Middle frontal gyrus (tissue), 1 donor: ENCODE measurements around the gene SLC38A3.

Source experiments
- DNase-seq: peaks from one replicate; pipeline ENCODE4 v3.0.0-alpha.2; 2015; ENCODE audit warnings: low spot score; ENCODE audit errors: extremely low spot score

The SLC38A3 gene

DNA sequence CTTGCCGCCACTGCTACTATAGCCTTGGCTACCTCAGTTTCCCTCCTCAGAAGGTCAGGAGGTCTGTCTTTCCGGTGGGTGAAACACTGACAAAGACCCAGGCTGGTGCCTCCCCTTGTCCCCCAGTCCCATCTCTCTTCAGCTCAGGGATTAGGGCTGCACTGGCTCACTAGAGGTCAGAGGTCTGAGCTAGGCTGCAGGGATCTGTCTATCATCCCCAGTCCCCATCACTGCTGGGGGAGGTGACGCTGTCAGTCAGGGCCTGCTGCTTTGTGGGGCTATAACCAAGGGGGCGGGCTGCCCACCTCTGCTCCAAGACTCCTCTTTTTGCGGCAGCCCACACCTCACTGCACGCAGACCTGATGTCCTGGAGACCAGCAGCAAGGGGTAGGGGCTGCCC, 36.3 kb upstream of the SLC38A3 start:
- no peak for DNase-seq

DNA sequence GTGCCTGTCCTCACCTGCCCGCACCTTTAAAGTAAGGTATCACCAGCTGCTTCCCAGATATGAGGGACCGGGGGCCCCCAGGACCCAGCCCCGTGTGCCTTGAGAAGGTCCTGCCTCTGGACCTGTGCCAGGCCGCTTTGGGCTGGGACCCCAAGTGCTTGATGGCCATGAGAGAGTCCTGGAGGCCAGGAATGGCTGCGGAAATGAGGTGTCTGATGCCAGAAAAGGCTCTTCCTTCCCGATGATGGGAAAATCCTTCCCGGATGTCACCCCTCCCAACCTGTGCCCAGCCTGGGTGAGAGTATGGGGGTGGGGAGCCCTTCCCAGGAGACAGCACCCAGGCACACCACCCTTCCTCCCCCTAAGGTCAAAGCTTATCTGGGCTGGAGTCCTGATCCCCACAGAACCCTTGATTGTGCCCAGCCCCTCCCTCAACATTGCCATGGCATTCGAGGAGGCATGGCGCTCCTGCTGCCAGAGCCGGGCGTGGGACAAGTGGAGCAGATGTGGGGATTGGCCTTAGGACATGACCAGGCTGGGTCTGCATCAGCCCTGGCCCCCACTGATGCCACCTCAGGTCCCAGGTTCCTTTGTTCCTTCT, 35.7 kb upstream of the SLC38A3 start:
- no peak for DNase-seq

DNA sequence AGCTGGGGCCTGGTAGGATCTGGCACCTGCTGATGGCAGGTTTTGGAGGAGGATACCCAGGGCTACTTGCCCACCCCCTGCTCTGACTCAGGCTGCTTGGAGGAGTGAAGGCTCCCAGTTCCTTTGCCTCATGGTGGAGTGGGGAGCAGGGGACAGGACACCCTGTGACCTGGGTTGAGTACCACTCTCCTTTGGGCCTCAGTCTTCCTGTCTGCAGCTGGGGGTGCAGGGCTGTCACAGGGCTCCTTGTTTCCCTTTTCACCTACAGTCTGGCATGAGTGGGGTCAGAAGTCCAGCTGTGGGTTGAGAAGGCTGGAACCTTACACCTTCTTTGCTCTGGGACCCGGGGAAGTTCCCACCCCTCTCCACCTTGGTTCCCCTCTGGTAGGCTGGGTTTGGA, 35.2 kb upstream of the SLC38A3 start:
- DNase-seq = no peak

DNA sequence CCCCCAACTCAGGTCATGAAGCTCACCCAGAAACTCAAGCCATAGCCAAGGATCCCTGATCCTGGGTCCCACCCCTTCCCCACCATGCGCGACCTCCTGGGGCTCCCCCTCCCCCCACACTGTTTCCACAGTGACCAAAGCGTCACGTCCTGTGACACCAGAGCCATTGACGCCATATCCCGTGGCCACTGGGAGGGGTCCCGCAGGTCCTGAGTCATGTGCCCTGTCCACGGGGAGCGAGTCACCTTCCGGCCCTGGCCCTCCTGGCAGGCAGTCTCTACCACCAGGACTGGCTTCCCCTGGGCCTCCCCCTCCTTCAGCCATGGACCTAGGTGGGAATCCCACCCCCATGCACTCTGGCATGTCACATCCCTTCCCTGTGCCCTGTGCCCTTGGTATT, 34.4 kb upstream of the SLC38A3 start:
- no peak for DNase-seq

DNA sequence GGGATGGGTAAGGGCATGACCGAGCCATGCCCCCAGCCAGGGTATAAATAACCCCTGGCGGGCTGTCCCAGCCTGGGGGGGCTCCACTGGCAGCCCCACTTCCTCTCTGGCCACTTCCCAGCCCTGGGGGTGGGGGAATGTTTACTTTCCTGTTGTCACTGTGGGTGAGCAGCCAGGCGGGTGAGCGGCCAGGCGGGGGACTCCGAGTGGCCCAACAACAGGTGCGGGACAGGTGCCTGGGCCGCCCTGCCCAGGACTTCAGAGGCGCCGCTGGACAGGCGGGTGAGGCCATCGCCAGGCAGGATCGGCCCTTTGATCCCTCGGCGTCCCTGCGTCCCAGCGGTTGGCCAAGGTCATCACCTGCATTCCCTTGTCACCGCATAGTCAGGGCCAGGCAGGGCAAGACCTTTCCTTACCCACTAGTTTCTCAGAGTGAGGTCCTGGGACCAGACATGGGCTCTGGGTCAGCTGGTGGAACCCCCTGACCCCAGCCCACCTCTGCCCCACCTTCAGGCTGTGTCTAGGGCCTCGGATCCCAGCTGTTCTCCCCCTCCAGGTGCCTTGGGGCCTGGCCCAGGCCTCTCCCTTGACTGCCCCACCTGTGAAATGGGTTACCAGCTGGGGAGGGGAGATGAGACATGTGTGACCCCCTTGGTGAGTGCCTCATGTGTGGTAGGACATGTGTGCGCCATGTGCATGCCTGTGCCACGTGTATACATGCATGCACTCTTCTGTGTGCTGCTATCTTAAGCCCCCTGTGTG, 33.4 kb upstream of the SLC38A3 start:
- DNase-seq = no peak

DNA sequence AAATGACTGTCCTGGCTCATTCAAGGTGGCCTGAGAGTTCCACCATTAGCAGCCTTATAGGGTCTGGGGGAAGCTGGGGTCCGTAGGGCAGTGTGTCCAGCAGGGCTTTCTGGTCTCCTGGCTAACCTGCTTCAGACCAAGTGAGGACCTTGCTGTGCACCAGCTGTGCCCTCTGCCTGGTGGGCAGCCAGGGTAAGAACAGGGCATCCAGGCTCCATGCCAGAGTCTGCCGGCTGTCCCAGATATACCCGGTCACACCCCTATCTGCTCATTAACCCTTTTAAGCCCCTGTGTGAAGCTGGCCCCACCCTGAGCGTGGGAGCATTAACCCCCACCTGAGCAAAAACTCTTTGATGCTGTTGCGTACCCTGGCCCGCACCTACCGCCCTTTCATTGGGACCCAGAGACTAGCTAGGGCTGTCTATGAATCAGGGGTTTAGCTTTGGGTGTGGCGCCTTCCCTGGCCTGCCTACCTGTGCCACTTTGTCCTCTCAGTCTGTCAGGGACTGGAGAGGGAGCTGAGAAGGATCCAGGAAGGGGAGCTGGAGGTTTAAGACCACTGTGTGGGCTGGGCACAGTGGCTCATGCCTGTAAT, 32.3 kb upstream of the SLC38A3 start:
- no peak for DNase-seq

DNA sequence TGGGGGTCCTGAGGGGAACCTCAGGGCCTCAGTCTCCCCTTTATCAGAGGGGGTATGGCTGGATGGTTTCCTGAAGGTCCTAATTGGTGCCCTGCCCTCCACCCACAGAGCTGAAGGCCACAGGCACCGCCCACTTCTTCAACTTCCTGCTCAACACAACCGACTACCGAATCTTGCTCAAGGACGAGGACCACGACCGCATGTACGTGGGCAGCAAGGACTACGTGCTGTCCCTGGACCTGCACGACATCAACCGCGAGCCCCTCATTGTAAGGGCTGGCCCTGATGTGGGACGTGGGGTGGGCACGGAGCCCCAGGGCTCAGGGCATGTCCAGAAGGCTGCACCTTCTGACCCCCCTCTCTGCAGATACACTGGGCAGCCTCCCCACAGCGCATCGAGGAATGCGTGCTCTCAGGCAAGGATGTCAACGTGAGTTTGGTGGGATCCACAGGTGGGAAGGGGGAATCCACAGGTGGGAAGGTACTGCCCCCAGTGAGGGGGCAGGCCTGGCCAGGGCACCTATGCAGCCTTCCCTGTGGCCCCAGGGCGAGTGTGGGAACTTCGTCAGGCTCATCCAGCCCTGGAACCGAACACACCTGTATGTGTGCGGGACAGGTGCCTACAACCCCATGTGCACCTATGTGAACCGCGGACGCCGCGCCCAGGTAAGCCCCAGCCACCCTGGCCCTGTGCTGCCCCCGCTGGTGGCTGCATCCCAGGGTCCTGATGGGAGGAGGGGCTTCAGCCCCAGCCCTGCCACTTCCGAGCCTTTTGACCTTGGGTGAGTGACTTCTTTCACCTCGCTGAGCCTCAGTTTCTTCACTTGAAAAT, 31.2 kb upstream of the SLC38A3 start:
- DNase-seq = no peak

DNA sequence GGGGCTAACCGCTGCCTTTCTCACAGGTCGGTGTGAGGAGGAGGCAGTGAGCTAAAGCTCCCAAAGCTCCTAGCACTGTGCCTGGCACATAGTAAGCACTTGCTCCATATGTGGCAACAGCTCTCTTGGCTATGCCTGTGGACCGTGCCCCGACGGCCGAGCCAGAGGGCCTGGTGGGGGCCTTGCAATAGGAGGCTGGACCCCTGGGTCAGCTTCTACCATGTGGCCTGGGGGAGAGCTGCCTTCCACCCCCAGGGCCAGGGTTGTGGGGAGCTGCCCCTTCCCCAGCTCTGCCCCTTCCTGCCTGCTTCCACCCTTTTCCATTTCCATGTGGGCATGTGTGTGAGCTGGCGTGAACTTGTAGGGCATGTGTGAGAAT, 30.6 kb upstream of the SLC38A3 start:
- no peak for DNase-seq

DNA sequence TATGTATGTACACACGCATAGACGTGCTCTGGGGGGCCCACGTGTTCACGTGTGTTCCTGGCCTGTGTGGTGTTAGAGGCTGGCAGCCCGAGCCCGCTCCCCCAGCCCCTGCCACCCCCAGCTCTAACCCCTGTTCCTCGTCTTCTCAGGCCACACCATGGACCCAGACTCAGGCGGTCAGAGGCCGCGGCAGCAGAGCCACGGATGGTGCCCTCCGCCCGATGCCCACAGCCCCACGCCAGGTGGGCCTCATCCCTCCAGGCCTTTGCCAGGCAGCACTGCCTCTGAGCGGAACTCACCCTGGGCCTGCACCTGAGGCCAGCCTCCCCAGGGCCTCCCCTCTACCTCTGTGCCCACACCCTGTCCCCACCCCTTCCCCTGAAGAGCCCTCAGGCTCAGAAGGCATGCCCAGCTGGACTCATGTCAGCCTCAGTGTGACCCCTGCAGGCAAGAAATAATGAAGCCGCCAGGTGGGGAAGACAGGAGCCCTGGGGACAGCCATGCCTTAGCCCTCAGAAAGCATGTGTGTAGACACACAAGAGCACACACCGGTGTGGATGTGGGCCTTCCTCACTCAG, 30.0 kb upstream of the SLC38A3 start:
- DNase-seq = no peak

DNA sequence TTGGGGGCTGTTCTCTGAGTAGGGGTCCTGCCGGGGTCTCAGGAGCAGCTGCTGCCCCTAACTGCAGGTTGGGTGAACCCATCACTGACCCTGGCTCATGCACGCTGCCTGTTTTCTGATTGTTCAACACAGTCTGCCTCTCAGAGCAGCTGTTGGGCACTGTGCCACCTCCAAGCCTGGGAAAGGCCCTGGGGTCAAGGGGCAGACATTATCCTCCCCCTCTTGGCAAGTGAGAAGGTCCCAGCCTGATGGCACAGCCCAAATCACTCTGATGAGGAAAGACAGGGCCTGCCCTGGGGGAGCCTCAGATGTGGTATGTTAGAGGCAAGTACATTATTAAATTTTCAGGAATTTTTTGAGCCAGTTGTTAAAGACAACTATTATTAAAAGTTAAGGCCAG, 27.7 kb upstream of the SLC38A3 start:
- no peak for DNase-seq

DNA sequence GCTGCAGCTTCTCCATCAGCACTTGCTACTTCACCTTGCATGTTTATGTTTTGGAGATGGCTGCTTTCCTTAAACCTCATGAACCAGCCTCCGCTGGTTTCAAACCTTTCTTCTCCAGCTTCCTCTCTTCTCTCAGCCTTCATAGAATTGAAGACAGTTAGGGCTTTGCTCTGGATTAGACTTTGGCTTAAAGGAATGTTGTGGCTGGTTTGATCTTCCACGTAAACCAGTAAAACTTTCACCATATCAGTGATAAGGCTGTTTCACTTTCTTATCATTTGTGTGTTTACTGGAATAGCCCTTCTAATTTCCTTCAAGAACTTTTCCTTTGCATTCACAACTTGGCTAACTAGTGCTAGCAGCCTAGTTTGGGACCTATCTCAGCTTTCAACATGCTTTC, 25.4 kb upstream of the SLC38A3 start:
- no peak for DNase-seq

DNA sequence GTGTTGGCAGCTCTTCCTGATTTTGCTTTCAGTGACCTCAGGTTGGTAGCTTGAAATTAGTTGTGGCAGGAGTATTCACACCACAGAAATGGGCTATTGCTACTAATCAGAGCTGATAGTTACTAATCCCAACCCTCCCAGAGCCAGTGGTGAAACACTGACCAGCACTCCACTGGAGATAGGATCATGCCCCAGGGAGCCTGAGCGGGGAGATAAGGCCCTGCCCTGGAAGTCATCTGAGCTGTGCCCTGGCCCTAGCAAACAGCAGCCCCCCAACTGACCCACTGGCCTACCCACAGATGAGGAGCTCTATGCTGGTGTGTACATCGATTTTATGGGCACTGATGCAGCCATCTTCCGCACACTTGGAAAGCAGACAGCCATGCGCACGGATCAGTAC, 23.1 kb upstream of the SLC38A3 start:
- DNase-seq = no peak

DNA sequence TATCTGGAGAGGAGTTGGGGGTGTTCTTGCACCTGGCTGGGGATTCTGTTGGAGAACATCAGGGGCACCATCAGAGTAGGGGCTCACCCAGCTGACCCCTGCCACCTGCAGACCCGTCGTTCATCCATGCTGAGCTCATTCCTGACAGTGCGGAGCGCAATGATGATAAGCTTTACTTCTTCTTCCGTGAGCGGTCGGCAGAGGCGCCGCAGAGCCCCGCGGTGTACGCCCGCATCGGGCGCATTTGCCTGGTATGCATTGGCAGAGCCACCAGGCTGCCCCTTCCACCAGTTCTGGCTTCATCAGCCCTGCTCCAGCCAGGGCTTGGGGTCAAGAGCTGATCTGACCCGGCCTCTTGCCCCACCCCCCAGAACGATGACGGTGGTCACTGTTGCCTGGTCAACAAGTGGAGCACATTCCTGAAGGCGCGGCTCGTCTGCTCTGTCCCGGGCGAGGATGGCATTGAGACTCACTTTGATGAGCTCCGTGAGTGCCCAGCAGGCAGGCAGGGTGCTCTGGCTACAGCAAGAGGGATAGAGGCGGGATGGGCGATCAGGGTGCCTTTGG, 22.5 kb upstream of the SLC38A3 start:
- no peak for DNase-seq

DNA sequence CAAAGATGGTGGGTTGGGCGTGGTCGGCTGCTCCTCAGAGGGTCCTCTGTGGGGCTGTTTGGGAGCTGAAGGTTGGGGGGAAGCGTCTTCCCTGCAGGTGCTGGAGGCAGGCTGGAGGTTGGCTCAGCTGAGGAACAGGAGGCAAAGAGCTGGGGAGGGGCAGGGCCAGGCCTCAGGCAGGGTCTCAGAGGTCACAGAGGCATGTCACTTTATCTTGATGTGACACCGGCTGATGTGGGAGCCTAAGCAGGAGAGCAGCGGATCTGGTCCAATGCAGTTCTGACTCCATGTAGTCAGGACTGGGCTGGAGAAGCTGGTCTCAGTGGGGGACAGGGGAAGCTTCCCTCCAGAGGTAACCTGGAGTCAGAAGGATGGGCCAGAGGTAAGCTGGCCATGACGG, 21.3 kb upstream of the SLC38A3 start:
- DNase-seq = no peak

DNA sequence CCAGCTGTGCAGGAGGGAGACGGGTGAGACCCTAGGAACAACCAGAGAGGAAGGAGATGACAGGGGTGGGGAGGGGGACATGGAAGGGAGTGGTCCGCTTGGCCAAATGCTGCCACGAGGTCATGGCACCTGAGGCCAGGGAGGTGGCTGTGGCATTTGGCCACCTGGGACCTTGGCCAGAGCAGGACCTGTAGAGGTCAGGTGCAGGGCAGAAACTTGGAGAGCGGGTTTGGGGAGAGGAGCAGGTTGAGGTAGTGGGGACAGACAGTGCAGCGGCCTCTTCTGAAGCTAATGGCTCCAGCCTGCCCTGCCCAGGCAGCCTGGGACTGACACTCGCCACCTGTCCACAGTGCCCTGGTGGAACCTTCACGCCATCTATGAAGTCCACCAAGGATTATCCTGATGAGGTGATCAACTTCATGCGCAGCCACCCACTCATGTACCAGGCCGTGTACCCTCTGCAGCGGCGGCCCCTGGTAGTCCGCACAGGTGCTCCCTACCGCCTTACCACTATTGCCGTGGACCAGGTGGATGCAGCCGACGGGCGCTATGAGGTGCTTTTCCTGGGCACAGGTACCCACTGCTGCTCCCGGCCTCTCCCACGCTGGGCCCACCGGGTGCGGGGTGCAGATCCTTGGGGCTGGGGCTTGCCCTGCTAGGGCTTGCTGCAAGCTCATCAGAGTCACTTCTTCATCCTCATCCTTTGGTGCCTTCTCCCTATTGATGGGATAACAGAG, 20.7 kb upstream of the SLC38A3 start:
- no peak for DNase-seq

DNA sequence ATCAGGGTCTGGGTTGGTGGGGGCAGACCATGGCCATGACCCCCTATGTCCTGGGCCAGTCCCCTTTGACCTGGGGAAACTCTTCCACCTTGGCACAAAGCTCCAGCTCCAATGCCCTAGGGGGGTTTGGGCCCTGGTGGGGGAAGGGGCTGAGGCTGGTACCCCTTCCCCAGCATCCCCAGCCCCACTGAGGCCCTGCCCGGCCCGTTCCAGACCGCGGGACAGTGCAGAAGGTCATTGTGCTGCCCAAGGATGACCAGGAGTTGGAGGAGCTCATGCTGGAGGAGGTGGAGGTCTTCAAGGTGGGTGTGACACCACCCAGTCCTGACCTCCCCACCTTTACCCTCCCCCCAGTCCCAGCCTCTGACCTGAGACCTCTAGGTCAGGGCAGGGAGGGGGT, 19.8 kb upstream of the SLC38A3 start:
- no peak for DNase-seq

DNA sequence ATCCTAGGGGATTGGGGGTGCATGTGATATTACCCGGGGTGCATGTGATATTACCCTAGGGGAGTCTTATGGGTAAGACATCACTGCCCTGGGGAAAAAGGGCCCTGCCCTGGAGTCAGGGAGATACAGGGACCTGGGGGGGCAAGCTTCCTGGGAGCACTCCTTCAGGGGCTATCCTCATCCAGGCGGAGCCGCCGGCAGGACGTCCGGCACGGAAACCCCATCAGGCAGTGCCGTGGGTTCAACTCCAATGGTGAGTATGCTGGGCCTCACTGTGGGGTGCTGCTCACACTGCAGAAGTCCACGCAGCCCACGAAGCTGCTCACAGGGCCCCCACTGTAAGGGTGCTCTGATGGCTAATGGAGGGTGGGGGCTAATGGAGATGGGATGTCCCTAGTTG, 19.0 kb upstream of the SLC38A3 start:
- no peak for DNase-seq

DNA sequence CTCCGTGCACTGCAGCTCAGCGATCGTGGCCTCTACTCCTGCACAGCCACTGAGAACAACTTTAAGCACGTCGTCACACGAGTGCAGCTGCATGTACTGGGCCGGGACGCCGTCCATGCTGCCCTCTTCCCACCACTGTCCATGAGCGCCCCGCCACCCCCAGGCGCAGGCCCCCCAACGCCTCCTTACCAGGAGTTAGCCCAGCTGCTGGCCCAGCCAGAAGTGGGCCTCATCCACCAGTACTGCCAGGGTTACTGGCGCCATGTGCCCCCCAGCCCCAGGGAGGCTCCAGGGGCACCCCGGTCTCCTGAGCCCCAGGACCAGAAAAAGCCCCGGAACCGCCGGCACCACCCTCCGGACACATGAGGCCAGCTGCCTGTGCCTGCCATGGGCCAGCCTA, 17.3 kb upstream of the SLC38A3 start:
- DNase-seq = no peak

DNA sequence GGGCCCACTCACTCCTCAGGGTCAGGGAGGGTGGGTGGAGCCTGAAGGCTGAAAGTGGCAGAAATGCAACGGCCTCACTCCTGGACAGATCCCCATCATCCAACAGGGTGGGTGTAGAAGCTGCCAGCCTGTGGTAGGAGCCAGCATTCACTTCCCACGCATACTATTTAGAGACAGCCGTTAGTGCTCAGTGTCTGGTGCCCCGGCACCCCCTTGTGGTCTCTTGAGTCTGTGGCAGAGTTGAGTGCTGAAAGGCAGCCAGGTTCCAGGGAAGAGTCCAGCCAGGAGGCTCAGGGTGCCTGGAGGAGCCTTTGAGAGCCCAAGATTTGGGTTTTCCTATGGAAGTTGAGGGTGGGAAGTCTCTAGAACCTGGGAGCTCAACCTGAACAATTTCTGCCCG, 15.8 kb upstream of the SLC38A3 start:
- peak; percentile 69 for DNase-seq

DNA sequence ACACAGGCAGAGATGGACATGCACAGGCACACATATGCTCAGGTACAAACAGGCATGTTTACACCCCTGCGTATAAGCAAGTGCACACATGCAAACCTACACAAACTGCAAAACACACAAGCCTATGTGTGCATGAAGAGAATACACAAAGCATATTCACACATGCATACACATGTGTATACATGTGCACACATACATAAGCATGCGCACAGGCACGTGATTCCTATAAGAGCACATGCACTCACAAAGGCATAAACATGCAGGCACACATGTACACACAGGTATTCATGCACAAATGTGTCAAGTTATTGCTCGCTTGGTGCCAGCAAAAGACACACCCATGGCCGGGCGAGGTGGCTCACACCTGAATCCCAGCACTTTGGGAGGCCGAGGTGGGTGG, 15.1 kb upstream of the SLC38A3 start:
- DNase-seq = no peak
